SW 1271 (cell line): ENCODE results near the gene FDX2.
A peak's percentile ranks its signal among the peaks of the same experiment; 100 is the strongest.

Experiments used
- DNase-seq, 2 experiments: peaks; one replicate each; lab custom pipeline; 2025; lab: John Stamatoyannopoulos, UW

Gene FDX2

DNA sequence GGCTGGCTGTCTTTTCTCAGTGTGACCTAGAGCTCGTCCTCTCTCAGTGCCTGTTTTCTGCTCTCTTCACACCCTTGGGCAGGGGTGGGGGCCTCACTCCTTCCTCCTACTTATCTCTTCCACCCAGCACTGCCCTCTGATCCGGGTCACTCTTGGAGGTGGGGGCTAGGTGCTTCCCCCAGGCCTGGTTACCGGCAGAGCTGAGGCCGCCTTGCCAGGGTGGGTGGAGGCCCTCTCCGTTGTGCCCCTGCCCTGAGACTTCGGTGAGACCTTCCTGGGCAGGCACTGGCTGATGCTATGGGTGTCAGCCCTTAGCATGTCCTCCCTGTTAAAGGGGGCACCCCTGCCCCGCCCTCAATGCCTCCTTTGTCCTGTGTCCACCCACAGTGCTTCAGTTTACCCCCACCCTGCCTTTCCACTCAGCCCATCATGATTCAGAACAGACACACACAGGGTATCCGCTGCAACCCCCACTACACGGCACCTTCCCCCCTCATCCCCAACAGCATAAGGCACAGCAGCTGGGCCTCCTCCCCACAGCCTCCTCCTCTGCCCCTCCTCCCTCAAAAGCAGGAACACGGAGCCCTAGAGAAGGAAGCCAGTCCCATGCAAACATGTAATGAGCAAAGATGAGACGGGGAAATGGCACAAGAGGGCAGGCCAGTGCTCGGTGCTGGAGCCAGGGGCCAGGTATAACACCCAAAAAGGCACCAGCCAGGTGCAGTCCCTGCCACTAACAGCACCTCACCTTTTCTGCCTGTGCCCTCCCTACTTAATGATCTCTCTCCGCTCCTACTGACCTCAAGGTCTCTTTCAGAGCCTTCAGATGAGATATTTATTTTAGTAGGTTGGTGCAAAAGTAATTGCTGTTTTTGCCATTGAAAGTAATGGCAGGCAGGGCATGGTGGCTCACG is 16.0 kb downstream of the FDX2 start:
- no peak for DNase-seq

DNA sequence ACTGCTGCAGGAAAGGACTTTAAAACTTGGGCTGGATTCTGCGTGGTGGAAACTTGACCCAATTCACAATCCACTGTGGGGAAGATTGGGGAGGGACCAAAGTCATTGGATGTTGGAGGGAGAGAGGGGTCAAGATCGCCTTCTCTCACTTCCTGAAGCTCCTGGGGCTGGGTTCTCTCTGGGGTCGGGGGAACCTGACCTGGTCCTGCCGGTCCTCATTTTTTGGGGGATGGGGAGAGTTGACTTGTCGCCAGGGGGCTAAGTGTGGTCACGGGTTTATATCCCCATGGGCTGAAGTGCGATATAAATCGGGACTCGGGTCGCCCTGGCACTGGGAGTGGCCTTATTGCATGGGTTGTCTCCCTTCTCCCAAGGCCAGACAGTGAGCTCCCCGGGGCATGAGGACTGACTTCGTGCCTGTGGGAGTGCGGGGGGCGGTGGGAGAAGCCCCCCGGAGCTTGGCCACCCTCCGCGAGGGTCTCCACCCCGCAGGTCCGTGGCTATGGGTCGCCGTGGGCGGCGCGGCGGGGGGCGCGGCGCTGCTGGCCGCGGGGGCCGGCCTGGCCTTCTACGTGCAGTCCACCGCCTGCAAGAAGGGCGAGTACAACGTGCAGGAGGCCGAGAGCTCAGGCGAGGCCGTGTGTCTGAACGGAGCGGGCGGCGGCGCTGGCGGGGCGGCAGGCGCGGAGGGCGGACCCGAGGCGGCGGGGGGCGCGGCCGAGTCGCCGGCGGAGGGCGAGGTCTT is 19.8 kb downstream of the FDX2 start:
- DNase-seq, result no peak

DNA sequence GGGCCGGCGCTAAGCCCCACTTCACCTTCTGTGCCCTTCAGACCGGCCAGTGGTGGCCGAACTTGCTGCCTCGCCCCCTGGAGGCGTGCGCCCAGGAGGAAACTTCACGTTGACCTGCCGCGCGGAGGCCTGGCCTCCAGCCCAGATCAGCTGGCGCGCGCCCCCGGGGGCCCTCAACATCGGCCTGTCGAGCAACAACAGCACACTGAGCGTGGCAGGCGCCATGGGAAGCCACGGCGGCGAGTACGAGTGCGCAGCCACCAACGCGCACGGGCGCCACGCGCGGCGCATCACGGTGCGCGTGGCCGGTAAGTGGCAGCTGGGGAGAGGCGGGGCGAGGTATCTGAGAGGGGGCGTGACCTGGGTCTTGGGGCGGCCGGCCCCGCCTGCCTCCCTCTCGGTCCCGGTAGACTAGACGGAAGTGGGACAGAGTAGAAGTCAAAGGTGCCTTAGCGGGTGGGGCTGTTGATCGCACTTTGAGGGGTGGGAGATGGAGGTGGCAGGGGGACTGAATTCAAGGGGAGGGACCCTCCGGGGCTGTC is 20.4 kb downstream of the FDX2 start:
- DNase-seq, result no peak

DNA sequence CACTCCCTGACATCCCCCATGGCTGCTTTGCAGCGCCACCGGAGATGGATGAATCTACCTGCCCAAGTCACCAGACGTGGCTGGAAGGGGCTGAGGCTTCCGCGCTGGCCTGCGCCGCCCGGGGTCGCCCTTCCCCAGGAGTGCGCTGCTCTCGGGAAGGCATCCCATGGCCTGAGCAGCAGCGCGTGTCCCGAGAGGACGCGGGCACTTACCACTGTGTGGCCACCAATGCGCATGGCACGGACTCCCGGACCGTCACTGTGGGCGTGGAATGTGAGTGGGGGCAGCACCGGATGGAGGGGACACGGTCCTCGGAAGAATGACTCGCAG is 21.5 kb downstream of the FDX2 start:
- no peak for DNase-seq

DNA sequence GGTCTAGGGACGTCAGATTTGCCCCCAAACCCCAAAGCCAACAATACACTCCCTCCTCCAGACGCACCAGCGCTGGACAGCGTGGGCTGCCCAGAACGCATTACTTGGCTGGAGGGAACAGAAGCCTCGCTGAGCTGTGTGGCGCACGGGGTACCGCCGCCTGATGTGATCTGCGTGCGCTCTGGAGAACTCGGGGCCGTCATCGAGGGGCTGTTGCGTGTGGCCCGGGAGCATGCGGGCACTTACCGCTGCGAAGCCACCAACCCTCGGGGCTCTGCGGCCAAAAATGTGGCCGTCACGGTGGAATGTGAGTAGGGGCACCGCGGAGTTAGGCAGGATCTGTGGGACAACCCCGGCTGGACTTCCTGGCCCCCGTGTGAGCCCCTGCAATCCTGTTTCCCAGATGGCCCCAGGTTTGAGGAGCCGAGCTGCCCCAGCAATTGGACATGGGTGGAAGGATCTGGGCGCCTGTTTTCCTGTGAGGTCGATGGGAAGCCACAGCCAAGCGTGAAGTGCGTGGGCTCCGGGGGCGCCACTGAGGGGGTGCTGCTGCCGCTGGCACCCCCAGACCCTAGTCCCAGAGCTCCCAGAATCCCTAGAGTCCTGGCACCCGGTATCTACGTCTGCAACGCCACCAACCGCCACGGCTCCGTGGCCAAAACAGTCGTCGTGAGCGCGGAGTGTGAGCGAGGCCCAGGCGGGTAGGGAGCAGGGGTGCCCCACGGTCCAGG is 22.0 kb downstream of the FDX2 start:
- no peak for DNase-seq

DNA sequence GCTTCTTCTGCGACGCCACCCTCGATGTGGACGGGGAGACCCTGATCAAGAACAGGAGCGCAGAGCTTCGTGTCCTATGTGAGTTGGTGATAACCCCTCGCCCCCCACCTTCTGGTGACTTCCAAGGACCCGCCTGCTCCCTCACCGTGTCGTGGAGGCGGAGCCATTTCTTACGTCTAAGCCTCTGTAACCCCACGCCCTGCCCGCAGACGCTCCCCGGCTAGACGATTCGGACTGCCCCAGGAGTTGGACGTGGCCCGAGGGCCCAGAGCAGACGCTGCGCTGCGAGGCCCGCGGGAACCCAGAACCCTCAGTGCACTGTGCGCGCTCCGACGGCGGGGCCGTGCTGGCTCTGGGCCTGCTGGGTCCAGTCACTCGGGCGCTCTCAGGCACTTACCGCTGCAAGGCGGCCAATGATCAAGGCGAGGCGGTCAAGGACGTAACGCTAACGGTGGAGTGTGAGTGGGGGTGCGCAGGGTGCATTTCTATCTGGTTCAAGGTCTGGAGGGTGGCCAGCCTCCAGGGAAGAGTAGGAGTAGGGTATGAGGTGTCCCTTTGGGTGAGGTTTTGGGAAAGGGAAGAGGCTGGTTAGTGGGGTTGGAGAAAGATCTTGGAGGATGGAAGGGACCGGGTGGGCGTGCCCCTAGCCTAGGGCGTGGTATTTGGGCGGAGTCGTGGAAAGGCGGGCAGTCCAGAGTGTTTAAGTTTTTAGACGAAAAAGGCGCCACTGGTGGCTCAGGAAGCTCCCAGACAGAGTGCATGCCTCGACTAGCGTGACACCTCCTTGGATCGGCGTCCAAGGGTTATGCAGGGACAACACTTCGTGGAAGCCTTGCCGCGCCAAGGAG is 22.8 kb downstream of the FDX2 start:
- no peak for DNase-seq

DNA sequence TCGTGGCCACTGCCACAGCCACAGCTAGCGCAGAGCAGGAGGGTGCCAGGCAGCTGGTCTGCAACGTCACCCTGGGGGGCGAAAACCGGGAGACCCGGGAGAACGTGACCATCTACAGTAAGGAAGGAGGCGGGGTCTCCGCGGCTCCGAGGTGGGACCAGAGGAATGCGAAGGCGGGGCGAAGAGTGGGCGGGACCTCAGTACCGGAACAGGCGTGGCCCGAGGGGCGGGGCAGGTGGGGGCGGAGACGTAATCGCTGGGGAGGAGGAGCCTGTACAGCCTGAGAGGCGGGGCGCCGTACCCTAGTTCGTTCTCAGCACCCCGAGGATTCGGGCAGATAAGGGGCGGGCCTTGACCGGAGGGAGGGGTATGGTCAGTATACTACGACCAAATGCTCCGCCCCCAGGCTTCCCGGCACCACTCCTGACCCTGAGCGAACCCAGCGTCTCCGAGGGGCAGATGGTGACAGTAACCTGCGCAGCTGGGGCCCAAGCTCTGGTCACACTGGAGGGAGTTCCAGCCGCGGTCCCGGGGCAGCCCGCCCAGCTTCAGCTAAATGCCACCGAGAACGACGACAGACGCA is 23.5 kb downstream of the FDX2 start:
- no peak for DNase-seq

DNA sequence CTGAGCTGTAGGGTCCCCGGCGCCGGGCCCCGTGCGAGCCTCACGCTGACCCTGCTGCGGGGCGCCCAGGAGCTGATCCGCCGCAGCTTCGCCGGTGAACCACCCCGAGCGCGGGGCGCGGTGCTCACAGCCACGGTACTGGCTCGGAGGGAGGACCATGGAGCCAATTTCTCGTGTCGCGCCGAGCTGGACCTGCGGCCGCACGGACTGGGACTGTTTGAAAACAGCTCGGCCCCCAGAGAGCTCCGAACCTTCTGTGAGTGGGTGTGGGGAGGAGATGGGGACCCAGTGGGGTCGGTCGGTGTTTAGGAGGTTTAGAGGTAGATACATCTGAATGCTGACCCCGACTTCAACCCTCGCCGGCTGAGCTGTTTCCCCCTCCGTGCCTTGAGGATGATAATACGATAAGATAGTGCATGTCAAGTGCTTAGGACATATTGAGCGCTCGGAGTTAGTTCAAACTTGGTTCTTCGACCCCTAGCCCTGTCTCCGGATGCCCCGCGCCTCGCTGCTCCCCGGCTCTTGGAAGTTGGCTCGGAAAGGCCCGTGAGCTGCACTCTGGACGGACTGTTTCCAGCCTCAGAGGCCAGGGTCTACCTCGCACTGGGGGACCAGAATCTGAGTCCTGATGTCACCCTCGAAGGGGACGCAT is 24.1 kb downstream of the FDX2 start:
- DNase-seq, result no peak

DNA sequence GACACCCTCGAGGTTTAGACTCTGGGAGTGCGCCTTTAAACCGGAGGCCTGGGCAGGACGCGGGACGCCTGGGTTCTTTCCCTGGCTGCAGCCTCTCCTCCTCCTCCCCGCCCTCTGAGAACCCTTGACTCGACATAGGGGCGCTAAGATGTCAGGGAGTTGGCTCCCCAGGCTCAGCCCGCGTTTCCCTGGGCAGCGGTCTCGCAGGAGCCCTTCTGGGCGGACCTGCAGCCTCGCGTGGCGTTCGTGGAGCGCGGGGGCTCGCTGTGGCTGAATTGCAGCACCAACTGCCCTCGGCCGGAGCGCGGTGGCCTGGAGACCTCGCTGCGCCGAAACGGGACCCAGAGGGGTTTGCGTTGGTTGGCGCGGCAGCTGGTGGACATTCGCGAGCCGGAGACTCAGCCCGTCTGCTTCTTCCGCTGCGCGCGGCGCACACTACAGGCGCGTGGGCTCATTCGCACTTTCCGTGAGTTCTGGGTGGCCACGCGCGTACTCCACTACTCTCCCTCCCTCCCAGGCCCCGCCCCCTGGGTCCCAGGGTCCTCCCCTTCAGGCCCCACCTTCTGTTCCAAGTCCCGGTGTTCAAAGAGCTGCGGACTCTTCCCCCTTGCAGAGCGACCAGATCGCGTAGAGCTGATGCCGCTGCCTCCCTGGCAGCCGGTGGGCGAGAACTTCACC is 24.8 kb downstream of the FDX2 start:
- peak in 1 of 2 experiments; percentile 69 for DNase-seq

DNA sequence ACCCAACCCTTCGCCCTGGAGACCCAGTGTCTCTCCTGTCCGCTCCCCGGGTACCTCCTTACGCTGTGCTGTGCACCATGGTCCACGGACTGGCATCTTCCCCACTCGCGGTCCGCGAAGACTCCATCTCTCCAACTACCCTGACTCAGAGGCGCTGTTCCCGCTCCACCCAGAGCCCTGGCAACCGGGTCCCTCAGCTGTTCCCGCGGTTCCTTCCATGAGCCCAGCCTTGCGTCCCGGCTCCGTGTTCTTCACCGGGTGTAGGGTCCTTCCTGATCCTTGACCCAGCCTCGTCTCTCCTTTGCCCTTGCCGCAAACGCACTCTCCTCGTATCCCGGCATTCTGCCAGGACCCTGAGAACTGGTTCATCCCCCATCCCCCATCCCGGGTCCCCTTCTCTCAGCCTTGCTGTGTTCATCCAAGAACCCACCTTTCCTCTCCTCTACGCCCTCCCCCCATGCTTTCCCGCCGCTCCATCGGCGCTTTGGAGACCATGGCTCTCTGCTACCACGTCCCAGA is 25.4 kb downstream of the FDX2 start:
- DNase-seq, result peak in 1 of 2 experiments; percentile 43

DNA sequence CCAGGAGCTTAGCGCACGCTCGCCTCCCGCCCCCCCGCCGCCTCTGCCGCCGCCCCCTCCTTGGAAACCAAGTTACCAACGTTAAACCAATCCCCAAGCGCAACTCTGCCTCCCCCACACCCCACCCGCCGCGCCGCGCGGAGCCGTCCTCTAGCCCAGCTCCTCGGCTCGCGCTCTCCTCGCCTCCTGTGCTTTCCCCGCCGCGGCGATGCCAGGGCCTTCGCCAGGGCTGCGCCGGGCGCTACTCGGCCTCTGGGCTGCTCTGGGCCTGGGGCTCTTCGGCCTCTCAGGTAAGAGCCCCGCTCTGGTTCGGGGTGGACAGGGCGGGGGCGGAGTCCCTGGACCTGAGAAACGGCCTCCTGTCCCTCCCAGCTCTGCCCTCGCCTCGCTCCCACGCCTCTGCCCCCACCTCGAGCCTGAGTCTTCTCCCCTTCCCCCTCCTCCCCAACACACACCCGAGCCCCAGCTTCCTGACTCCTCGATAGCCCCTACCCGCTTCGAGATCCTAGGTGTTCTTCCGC is 25.9 kb downstream of the FDX2 start, which contains the start of gene ICAM5:
ICAM5 (plus strand) TSS at position 117 of the 521 bp plus-strand sequence; CDS start at position 209, 92 bp downstream.
- DNase-seq, result no peak

DNA sequence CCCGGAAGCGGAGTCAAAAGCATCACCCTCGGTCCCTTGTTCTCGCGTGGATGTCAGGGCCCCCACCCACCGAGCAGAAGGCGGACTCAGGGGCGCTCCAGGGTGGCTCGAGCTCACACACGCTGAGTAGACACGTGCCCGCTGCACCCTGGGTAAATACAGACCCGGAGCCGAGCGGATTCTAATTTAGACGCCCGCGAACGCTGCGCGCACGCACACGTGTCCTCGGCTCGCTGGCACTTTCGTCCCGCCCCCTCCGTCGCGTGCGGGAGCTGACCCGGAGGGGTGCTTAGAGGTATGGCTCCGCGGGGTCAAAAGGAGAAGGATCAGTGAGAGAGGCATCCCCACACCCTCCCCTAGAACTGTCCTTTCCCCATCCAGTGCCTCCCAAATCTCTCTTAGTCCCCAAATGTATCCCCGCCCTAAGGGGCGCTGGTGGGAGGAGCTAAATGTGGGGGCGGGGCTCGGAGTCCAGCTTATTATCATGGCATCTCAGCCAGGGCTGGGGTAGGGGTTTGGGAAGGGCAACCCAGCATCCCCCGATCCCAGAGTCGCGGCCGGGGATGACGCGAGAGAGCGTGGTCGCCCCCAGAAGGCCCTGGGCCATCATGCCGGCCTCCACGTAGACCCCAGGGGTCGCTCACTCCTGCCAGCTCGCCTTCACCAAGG is 26.5 kb downstream of the FDX2 start:
- DNase-seq, result peak; percentile 64 to 80

DNA sequence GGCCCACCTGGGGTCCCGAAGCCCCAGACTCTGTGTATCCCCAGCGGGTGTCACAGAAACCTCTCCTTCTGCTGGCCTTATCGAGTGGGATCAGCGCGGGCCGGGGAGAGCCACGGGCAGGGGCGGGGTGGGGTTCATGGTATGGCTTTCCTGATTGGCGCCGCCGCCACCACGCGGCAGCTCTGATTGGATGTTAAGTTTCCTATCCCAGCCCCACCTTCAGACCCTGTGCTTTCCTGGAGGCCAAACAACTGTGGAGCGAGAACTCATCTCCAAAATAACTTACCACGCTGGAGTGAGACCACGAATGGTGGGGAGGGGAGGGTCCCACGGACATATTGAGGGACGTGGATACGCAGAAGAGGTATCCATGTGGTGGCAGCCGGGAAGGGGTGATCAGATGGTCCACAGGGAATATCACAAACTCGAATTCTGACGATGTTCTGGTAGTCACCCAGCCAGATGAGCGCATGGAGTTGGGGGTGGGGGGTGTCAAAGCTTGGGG is 27.1 kb downstream of the FDX2 start:
- peak; percentile 42 to 73 for DNase-seq

DNA sequence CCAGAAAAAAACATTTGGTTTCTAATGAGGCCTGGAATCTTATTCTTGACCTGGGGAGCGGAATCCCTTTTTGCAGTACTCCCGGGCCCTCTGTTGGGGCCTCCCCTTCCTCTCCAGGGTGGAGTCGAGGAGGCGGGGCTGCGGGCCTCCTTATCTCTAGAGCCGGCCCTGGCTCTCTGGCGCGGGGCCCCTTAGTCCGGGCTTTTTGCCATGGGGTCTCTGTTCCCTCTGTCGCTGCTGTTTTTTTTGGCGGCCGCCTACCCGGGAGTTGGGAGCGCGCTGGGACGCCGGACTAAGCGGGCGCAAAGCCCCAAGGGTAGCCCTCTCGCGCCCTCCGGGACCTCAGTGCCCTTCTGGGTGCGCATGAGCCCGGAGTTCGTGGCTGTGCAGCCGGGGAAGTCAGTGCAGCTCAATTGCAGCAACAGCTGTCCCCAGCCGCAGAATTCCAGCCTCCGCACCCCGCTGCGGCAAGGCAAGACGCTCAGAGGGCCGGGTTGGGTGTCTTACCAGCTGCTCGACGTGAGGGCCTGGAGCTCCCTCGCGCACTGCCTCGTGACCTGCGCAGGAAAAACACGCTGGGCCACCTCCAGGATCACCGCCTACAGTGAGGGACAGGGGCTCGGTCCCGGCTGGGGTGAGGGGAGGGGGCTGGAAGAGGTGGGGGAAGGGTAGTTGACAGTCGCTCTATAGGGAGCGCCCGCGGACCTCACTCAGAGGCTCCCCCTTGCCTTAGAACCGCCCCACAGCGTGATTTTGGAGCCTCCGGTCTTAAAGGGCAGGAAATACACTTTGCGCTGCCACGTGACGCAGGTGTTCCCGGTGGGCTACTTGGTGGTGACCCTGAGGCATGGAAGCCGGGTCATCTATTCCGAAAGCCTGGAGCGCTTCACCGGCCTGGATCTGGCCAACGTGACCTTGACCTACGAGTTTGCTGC is 28.7 kb downstream of the FDX2 start, which contains the start of gene ICAM4:
ICAM4 (plus strand) TSS at position 153 of the 935 bp plus-strand sequence; CDS start at position 211, 58 bp downstream.
- DNase-seq, result no peak

DNA sequence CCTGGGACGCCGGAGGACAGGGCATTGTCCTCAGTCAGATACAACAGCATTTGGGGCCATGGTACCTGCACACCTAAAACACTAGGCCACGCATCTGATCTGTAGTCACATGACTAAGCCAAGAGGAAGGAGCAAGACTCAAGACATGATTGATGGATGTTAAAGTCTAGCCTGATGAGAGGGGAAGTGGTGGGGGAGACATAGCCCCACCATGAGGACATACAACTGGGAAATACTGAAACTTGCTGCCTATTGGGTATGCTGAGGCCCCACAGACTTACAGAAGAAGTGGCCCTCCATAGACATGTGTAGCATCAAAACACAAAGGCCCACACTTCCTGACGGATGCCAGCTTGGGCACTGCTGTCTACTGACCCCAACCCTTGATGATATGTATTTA is 30.4 kb downstream of the FDX2 start:
- DNase-seq, result no peak

DNA sequence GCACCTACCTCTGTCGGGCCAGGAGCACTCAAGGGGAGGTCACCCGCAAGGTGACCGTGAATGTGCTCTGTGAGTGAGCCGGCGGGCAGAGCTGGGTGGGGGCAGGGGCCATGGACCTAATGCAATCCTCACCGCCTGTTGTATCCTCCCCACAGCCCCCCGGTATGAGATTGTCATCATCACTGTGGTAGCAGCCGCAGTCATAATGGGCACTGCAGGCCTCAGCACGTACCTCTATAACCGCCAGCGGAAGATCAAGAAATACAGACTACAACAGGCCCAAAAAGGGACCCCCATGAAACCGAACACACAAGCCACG is 30.9 kb downstream of the FDX2 start:
- no peak for DNase-seq
